HCT116 (cell line): ENCODE measurements around the gene YWHAE.

ENCODE experiments used
- YY1 ChIP-seq: IDR thresholded peaks from 2 replicates; pipeline ENCODE4 v1.6.1; 2011; ENCODE audit warnings: low read length, low read depth, moderate library complexity, mild to moderate bottlenecking; ENCODE audit not compliant: insufficient replicate concordance; ENCODE audit errors: extremely low read depth
- TF ChIP-seq, protein P1 (sequence below): IDR thresholded peaks from 2 replicates; pipeline ENCODE4 v1.6.1; 2012

DNA sequence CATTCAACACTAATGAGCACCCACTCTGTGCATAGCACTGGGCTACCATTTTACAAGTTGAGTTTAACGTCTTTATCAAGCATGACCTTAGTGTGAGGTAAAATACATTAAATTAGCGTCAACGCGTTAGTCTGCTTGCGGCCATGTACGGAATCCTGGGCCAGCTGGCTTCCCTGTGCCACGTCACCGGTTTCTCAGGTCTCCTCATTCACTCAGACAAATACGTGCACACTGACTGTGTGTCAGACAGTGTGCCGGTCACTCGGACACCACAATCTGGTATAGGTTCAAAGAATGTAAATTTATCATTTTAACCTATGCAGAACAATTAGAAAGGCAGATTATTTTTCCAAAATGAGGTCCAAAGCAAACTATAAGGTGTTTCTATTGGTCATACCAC, 21.4 kb upstream of the YWHAE start:
- TF ChIP-seq YY1: no peak
- TF ChIP-seq, protein P1, sequence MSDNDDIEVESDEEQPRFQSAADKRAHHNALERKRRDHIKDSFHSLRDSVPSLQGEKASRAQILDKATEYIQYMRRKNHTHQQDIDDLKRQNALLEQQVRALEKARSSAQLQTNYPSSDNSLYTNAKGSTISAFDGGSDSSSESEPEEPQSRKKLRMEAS: no peak
